Stimulated activated CD4-positive, alpha-beta T cell treated with anti-CD3 and anti-CD28 coated beads, Interleukin-1b, Interleukin-23, amount 100 ng/mL, for 1 hour (primary cell): ENCODE results near the gene BSN.
"Not testable (repeated sequence)": the region's sequence is repeated elsewhere in the genome, so short reads cannot be mapped to it uniquely, and the experiment has no call there.

Experiments
- DNase-seq, 2 donors: peaks; one replicate each; pipeline ENCODE4 v3.0.0-alpha.2; 2020; ENCODE audit warnings: low read depth in 2 of 2

The BSN gene

DNA sequence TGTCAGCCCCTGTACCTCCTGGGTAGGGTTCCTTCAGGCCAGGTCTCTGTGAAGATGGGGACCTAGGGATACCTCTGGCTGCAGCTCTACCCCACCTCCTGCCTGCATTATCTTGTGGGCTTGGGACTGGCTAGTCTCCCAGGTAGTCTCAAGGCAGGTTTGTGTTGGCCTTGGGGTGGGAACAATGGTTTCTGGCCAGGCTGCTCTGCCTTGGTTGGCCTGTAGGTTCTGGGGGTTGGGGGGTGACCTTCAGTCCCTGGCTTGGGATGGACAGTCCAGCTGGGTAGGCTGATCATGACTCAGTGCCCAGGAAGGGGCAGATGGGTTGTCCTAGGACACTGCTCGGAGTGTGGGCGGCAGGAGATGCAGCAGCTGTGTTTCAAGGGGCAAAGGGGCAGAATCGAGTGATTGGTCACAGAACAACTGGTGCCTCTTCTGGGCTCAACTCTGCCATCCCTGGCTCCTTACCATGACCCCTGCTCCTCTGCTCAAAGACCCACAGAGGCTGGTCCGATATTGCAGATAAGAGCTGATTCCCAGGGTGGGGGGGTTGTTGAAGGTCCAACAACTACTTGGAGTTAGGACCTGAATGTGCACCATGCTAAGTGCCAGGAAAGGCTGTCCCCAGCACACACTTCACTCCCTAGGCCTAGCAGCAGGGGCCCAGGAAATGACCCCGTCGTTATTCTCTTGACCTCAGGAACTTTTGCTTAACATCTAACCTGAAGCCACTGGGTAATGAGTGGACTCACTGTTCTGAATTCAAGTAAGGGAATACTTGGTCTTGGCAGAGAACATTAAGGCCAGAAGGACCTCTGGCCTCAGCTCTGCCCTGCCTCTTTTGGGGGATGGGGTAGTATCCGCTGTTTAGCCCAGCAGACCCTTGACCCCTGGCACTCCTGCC, 18.1 kb upstream of the BSN start:
- DNase-seq, result no peak

DNA sequence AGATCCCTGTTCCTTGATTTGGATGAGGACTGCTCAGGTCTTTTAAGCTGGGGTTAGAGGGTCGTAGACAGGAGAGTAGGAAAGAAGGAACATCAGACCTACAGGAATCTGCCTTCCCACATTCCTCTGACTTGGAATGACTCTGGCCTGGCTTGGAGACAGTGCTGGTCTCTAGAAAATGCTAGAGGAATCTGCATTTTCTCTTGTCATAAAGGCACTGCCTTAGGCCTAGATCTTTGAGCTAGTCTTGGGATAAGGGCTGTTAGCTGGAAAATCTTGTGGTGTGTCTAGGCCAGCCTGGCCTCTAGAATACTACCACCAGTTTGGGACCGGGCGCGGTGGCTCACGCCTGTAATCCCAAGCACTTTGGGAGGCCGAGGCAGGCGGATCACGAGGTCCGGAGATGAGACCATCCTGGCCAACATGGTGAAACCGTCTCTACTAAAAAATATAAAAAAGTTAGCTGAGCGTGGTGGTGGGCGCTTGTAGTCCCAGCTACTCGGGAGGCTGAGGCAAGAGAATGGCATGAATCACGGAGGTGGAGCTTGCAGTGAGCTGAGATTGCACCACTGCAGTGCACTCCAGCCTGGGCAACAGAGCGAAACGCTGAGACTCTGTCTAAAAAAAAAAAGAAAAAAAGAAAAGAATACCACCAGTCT, 17.3 kb upstream of the BSN start:
- no peak for DNase-seq

DNA sequence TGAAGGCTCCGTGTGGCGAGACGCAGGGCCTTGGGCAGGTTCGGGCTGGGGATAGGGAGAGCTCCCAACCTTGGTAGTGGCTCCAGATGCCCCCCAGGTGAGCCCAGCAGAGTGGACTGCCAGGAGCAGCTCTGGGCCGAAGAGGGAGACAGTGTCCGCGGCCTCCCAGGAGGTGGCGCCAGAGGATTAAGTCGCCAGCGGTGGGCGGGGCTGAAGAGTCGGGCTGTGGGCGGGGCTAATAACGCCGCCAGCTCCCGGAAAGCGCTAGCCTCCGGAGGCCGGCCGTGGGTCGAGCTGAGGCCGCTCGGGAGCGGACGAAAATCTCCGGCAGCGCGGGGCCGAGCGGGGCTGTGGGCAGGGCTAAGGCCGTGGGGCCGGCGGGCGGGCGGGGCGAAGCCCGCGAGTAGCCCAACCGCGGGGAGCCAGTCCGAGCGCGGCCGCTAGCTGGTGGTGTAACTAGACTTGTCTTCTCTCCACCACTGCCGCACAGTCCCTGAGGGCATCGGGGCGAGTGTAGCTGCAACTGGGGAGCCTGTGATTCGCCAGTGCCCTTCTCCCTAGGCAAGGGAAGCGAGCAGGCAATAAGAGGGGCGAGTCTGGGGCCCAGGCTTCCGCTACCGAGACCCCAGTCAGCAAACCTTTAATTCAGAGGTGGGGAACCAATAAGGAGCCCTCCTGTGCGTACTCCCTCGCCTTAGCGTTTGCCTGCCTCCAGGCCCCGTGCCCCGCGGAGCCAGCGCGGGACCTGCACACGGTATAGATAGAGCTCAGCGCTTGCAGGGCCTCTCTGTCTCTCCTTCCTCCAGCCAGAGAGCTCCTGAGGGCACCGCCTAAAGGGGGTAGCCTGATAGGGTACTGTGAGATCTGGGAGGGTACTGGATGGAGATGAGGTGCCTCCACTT, 14.4 kb upstream of the BSN start:
- peak; percentile 87 to 89 for DNase-seq

DNA sequence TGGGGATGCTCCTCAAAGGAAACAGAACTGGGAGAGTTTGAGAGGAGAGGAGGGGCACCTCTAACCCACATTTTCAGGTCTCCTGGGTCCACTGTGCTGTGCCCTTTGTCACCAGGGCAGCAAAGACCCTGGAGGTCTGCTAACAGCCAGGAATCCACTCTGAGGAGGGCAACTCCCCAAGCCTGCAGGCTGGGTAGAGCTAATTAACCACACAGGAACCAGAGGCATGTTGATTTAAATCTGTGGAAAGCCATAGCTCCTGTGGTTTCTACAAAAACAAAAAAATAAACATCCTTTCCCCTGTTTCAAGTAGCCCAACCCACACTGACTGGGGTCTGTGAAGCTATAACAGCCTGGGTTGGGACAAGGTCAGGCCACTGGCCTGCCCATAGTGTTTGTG, 2.2 kb upstream of the BSN start:
- no peak for DNase-seq

DNA sequence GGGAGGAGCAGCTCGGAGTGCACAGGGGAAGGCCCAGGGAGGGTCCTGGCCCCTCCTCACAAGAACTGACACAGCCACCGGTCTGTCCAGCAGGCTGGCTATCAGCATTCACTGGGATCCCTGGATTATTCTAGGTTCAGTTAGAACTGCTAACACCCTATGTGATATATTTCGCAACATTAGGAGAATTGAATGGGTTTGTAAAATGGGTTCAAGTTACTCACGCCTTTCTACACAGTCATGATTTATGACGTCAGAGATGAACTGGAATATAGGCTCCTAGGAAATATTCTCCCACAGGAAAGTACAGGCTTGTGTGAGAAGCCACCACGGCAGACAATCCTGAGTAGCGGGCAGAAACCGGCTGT, 969 bp upstream of the BSN start:
- no peak for DNase-seq

DNA sequence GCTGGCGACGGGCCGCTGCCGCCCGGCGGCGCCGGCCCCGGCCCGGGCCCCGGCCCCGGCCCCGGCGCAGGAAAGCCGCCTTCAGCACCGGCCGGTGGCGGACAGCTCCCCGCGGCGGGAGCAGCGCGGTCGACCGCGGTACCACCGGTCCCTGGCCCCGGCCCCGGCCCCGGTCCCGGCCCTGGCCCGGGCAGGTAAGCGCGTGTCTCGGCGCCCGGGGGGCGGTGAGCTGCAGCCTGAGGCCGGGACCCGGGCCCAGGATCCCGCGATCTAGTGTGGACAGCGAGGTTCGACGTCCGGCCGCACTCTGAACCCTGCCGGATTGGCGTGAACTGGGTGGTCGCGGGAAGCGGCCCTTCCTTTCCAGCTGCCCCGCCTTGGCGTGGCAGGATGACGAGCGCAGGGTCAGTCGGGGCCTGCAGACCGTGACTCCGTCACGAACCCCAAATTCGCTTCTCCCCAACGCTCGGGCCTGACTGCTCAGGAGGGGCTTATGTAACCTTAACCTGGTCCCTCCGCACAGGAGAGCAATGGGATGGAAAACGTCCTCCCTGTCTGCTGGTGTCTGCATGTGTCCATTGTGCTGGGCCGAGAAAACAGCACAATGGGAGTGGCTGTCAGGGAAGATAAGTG, 472 bp downstream of the BSN start:
- DNase-seq, result peak in 1 of 2 donors; percentile 34

DNA sequence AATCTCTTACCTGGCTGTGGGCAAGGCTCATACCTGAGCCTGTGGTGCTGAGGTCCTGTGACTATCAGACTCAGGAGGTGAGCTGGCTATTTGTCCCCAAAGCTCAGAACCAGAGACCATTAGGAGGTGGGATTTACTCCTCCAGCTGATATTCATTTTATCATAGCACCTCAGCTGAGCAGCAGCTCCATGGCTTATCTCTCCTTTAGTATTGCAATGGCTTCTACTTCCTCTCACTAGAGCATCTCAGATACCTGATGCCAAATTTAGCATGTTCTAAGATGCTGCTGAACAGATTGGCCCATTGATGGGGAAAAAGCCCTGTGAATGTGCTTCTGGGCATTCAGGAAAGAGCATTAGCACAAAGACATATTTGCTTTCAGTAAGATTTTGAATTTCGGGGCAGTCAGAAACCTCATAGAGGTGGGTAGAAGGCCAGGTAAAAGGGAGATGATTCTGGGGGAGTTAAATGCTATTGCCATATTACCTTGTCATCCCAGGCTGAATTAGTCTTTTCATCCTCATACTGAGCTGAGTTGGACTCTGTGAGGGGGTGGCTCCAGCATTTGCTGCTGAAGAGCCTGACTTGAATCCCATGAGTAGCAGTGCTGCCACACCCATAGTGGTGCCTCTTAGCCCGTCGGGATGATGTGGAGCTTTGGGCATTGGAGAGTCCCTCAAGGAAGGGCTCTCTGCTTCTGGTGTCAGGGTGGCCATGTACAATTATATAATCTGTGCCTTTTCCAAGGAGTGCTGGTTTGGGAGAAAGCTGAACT, 2.4 kb downstream of the BSN start:
- DNase-seq, result no peak

DNA sequence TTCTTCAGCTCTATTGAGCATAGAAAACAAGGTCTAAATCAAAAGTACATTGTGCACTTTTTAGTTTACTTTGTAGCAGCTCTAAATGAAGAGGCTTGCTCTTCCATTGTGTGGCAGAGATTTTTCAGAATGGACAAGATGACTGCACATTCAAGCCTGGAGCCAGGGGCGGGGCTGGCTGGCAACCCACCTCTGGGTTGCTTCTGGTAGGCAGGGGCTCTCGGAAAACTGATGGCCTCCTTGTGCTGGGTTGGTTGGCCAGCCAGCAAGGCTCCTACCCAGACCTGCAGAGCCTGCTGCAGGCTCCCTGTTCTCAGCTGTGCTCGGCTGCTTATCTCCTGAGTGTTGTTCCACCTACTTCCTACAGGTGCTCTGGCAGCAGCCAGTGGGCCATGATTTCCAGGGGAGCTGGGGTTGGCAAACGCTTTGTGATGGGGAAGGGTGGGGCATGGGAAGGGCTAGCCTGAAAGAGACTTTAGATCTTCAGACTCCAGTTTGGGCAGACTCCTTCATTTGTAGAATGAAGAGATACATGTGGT, 8.8 kb downstream of the BSN start:
- no peak for DNase-seq

DNA sequence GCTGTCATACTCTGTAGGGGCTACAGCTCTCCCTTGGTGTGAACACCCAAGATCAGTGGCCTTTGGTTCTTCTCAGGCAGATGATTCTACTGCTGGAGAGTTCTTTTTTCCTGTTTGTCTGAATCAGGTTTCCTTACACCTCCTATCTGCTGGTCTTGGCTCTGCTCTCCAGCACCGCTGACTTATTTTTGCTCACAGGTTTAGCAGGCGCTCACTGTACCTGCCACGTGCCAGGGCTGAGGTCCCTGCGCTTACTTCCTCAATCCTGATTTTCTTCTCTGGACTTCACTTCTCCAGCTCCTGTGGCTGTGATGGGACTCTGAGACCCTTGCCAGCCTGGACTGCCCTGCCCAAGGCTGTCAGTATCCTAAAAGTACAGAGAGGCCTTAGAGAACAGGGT, 9.5 kb downstream of the BSN start:
- DNase-seq, result no peak

DNA sequence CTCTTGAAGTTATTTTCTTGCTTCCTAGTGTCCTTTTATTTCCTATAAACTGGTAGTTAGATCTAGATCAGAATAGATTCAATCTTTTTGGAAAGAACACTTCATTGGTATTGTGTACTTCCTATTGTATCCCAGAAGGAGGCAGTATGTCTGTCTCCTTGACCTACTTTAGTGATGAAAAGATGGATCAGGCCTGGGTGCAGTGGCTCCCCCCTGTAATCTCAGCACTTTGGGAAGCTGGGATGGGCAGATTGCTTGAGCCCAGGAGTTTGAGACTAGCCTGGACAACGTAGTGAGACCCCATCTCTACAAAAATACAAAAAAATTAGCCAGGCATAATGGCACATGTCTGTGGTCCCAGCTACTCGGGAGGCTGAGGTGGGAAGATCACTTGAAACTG, 12.0 kb downstream of the BSN start:
- DNase-seq, result no peak

DNA sequence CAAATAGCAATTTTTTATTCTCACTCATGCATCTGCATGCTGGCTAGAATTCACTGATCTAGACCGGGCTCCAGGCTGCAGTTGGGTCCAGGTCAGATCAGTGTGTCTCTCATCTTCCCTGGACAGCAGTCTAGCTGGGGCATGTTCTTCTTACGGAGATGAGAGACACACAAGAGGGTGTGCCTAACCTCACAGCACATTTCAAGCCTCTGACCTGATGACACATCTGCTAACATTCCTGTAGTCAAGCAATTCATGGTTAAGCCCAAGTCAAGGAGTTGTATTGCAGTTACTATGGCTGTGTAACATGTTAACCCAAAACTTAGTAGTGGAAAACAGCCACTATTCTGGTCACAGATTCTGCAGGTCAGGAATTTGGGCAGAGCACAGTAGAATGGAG, 13.1 kb downstream of the BSN start:
- DNase-seq, result no peak

DNA sequence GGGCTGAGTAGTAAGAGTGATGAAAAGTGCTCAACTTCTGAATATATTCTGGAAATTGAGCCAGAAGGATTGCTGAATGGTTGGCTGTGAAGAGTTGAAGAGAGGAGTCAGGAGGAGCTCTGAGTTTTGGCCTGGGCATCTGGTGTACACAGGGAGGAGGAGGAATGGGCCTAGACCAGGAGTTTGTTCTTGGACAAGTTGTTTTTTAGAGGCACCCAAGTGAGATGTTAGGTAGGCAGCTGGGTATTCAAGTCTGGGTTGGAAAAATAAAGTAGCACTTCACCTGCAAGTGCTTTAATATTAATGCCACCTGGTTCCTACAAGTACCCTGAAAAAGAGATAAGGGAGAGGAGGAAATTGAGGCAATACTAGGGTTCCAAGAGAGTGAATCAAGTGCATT, 14.7 kb downstream of the BSN start:
- no peak for DNase-seq

DNA sequence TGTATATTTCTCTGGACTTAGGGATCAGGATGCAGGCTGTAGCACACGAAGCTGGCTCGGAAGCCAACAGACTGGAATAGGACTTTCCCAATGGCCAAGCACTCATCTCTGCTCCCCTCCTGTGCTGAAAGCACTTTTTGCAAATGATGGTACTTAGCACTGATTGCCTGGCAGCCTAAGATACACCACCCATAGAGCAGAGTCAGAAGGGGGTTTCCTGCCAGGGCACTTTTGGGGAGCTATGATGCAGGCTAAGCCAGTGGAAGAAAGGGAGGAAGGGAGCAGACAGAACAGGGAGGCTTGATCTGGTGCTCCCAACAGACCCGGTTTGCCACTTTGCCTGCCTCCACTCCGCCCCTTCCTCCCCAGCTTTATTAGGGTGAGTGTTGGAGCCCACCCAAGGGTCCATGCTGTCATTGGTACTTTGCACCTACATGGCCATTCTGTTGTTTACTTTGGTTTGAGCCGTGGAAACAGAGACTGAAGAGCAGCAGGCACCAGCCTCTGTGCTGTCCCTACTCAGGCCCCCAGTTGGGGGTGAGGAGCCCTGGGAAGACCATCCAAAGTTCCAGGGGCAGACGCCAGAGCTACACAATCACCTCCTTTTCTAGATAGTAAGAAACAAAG, 15.9 kb downstream of the BSN start:
- DNase-seq, result no peak

DNA sequence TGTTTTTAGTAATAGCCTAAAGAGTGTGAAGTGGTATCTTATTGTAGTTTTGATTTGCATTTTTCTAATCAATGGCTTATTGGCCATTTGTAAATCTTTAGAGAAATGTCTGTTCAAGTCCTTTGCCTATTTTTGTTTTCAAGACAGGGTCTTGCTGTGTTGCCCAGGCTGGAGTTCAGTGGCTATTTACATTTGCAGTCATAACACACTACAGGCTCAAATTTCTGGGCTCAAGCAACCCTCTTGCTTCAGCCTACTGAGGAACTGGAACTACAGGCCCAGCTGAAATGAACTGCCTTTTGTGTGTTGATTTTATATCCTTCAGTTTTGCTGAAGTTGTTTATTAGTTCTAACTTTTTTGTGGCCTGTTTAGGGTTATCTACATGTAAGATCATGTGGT, 27.9 kb downstream of the BSN start:
- DNase-seq, result no peak

DNA sequence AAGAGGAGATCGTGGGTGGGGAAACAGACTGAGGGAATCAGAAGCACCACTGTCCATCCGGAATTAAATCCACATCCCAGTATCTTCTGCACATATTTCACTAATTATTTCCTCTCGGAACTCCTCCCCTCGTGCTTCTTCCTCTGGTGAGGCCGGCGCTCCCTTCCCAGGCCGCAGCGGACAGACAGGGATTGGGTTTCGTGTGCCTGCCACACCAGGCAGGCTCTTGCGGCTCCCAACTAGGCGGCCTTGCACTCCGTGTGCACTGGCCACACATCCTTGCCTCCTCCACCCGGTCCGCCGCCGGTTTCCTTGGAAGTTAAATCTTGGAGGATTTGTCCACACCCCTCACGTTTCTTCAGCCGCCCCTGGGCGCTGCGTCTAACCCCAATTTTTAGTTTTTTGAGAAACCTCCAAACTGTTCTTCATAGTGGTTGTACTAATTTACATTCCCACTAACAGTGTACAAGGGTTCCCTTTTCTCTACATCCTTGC, 31.0 kb downstream of the BSN start:
- not testable (repeated sequence) for DNase-seq

DNA sequence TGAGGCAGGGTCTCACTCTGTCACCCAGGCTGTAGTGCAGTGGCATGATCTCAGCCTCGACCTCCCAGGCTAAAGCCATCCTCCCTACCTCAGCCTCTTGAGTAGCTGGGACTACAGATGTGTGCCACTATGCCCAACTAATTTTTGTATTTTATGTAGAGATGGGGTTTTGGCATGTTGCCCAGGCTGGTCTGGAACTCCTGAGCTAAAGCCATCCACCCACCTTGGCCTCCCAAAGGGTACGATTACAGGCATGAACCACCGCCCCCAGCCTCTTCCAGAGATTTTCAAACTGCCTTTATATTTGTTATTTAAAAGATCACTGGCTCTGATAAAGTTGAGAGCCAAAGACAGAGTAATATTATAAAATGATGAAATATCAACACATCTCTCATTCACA, 37.3 kb downstream of the BSN start:
- DNase-seq, result no peak

DNA sequence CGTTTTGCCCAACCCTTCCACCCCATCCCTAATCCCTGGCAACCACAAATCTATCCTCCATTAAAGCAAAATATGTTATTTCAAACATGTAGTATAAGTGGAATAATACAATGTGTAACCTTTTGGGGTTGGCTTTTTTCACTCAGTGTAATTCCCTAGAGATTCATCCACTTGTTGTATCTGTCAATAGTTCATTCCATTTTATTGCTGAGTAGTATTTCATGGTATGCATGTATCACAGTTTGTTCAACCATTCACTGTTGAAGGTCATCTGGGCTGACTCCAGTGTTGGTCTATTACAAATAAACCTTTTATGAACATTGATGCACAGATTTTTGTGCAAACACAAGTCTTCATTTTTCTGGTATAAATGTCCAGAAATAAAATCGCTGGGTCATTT, 38.8 kb downstream of the BSN start:
- DNase-seq, result no peak

DNA sequence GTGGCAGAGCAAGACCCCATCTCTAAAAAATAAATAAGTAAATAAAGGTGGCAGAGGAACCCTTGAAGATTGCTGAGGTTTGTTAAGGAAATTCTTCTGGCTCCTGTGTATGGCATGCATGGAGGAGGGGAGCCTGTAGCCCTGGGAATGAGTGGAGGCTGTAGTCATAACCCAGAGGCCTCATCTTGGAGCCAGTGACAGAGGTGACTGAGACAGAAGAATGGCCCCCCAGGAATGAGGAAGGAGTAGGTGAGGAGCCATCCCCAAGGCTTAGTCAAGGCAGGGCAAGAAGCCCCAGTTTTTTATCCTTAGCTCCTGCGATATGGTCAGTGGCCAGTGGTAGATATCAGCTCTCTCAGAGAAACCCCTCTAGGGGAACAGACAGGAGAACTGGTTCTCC, 46.5 kb downstream of the BSN start:
- no peak for DNase-seq

DNA sequence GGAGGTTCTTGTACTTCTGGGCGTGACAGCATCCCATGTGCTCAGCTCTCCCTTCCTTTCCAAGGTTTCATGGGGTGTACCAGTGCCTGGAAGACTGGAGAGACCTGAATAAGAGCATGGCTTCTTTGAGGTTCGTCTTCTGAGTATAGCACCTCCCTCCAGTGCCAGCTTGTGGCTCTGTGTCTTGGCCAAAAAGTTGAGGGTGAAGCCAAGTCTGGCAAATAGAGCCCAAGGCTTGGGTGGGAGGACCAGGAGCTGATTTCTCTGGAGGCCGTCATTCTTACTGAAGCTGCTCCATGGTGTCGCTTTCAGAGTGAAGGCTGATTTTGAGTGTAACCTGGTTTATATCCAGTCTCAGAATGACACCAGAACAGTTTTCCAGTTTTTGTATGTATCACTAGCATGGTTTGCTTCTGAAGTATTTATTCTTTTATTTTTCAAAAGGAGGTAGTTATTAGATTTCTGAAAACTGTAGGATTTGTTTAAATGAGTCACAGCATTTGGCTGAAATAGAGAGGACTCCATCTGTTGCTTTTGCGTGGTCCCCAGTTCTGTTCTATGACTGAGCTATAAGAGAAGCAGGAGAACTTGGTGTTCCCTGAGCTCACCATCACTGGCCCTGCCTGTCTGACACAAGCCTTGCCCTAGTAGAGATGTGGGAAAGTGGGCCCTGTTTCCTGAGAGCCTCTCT, 47.2 kb downstream of the BSN start:
- no peak for DNase-seq
